PC-3 (cell line): ENCODE data around the gene AUTS2.

Experiments
- CTCF ChIP-seq: fragments of 300-600 bp; sonication (generic); conservative IDR thresholded peaks from 2 replicates; pipeline ENCODE4 v1.5.1; 2017; ENCODE audit warnings: antibody characterized with exemption, low read depth, mild to moderate bottlenecking, low read length
- EZH2phosphoT487 ChIP-seq: fragments of 300-600 bp; sonication (generic); IDR thresholded peaks from 2 replicates; pipeline ENCODE4 v1.6.1; 2018; ENCODE audit warnings: mild to moderate bottlenecking, antibody characterized with exemption, low read length, borderline replicate concordance

- TF ChIP-seq CTCF, result no peak
- TF ChIP-seq EZH2phosphoT487, result no peak
These were observed 1108.4 kb downstream of the AUTS2 start for GRCh38 chr7:70706698-70707097.
